Trophoblast cell (in vitro differentiated cells and primary cell): ENCODE data around the gene MAT2A.
A peak's percentile ranks its signal among the peaks of the same experiment; 100 is the strongest.

Experiments used
- DNase-seq, 2 donors: peaks; one replicate each; pipeline ENCODE4 v3.0.0-alpha.2; 2016
- H2AFZ ChIP-seq: 2 replicates; pipeline ENCODE4 v1.6.1; 2013; ENCODE audit warnings: low read length, moderate library complexity, mild to moderate bottlenecking; ENCODE audit not compliant: insufficient read depth, poor library complexity
- H2AK5ac ChIP-seq: 2 replicates; pipeline ENCODE4 v1.6.1; 2013; ENCODE audit warnings: mild to moderate bottlenecking, low read length
- H2BK120ac ChIP-seq: 2 replicates; pipeline ENCODE4 v1.6.1; 2013; ENCODE audit warnings: low read length, mild to moderate bottlenecking, moderate library complexity; ENCODE audit not compliant: insufficient read depth, poor library complexity
- H2BK12ac ChIP-seq: 2 replicates; pipeline ENCODE4 v1.6.1; 2013; ENCODE audit warnings: mild to moderate bottlenecking, low read length, moderate library complexity
- H2BK5ac ChIP-seq: 2 replicates; pipeline ENCODE4 v1.6.1; 2013; ENCODE audit warnings: low read length, low read depth, moderate library complexity, mild to moderate bottlenecking; ENCODE audit not compliant: poor library complexity
- H3K14ac ChIP-seq: 2 replicates; pipeline ENCODE4 v1.6.1; 2013; ENCODE audit warnings: mild to moderate bottlenecking, low read length
- H3K18ac ChIP-seq: 2 replicates; pipeline ENCODE4 v1.6.1; 2013; ENCODE audit warnings: mild to moderate bottlenecking, low read length
- H3K23ac ChIP-seq: 2 replicates; pipeline ENCODE4 v1.6.1; 2013; ENCODE audit warnings: low read length
- H3K27ac ChIP-seq: 2 replicates; pipeline ENCODE4 v1.5.1; 2013; ENCODE audit warnings: low read depth, mild to moderate bottlenecking, inconsistent platforms, low read length, moderate library complexity
- H3K27me3 ChIP-seq: 2 replicates; pipeline ENCODE4 v1.6.1; 2013; ENCODE audit warnings: inconsistent platforms, mild to moderate bottlenecking, low read length, moderate library complexity; ENCODE audit not compliant: insufficient read depth
- H3K36me3 ChIP-seq, 2 experiments: 1 replicate in 1 of 2; 2 replicates in 1 of 2; pipeline ENCODE4 v1.6.1; 2013; ENCODE audit warnings: low read length in 2 of 2, mild to moderate bottlenecking in 2 of 2, moderate library complexity in 1 of 2; ENCODE audit not compliant: insufficient read depth in 2 of 2, control insufficient read depth in 1 of 2
- H3K4ac ChIP-seq: 2 replicates; pipeline ENCODE4 v1.6.1; 2013; ENCODE audit warnings: low read depth, mild to moderate bottlenecking, low read length, moderate library complexity
- H3K4me1 ChIP-seq, 2 experiments: 1 replicate in 1 of 2; 2 replicates in 1 of 2; pipeline ENCODE4 v1.6.1; 2013; ENCODE audit warnings: low read length in 2 of 2, mild to moderate bottlenecking in 2 of 2, moderate library complexity in 1 of 2; ENCODE audit not compliant: insufficient read depth in 2 of 2, control insufficient read depth in 1 of 2
- H3K4me2 ChIP-seq: 2 replicates; pipeline ENCODE4 v1.6.1; 2013; ENCODE audit warnings: inconsistent platforms, mild to moderate bottlenecking, low read length, moderate library complexity
- H3K4me3 ChIP-seq: 2 replicates; pipeline ENCODE4 v1.5.1; 2013; ENCODE audit warnings: mild to moderate bottlenecking, low read depth, low read length, inconsistent platforms
- H3K79me1 ChIP-seq: one replicate; pipeline ENCODE4 v1.6.1; 2013; ENCODE audit warnings: low read length
- H3K79me2 ChIP-seq: 2 replicates; pipeline ENCODE4 v1.6.1; 2013; ENCODE audit warnings: low read length, mild to moderate bottlenecking; ENCODE audit not compliant: control insufficient read depth, insufficient read depth, poor library complexity
- H3K9ac ChIP-seq: 2 replicates; pipeline ENCODE4 v1.6.1; 2013; ENCODE audit warnings: mild to moderate bottlenecking, low read length
- H3K9me3 ChIP-seq: 2 replicates; pipeline ENCODE4 v1.6.1; 2013; ENCODE audit warnings: low read depth, mild to moderate bottlenecking, control low read depth, inconsistent platforms, low read length; ENCODE audit not compliant: insufficient read depth
- H4K12ac ChIP-seq: 2 replicates; pipeline ENCODE4 v1.6.1; 2013; ENCODE audit warnings: low read depth, mild to moderate bottlenecking, low read length, moderate library complexity
- H4K8ac ChIP-seq: 2 replicates; pipeline ENCODE4 v1.6.1; 2013; ENCODE audit warnings: low read depth, mild to moderate bottlenecking, low read length, moderate library complexity
- H4K91ac ChIP-seq: one replicate; pipeline ENCODE4 v1.6.1; 2013; ENCODE audit warnings: low read depth, mild to moderate bottlenecking, low read length, moderate library complexity
- WGBS: extraction: QIAGEN DNeasy Blood & Tissue Kit; methylation state at CpG from one replicate; pipeline ENCODE4 v1.1.7; 2013; ENCODE audit warnings: missing lambda C conversion rate; ENCODE audit not compliant: insufficient read length, insufficient coverage; ENCODE audit errors: extremely low coverage; 5-methylcytosine and 5-hydroxymethylcytosine counted together

MAT2A gene

GRCh38 chr2:85560812-85561279, 21.9 kb downstream of the MAT2A start:
- Histone ChIP-seq H3K36me3 (peaks cover 7 to 13% of the 10 kb centered on the region in 2 experiments), H3K79me2 (peaks cover 6% of the 10 kb centered on the region)
- no CpG with 5 or more reads among the region's 14 CpGs for WGBS

DNA sequence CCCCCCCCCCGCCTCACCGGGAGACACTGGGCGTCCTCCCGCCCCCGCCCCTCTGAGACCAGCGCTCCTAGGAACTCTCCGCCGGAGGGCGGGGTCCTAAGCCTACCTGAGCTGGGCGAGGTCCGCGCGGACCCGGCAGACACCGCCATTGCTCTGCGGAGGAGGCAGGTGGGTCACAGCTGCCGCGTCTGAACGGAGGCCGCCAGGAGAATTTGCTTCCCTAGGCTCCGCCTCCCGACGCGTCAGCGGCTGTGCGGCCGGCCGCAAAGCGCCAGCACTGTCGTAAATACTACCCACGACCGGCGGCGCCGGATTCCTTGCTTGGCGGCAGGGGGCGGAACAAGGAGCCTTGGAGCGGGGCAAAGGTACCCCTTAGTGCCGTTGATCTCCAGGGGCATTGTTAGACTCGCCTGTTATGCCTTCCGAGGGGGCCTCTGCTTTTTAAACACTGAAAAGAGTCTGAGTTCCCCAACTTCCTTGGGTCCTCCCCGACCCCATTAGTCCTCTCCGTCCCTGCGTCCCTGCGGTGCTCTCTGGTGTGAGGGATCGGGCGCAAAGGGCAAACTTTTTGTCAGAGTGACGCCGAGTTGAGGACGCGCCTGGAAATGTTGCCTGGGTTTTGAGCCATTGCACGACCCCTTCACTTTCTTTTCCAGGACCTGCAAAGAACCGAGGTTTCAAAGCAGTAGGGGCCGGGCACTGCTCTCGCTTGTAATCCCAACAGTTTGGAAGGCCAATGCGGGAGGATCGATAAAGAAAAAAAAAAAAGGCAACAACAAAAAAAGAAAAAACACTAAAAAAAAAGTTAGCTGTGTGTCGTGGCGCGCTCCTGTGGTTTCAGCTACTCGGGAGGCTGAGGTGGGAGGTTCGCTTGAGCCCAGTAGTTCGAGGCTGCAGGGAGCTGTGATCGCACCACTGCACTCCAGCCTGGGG, 22.6 kb downstream of the MAT2A start, which contains the start of gene GGCX:
Gene GGCX (minus strand): TSS at position 214 of the 933 bp plus-strand sequence. CDS start 65 bp downstream, at position 149.
- Histone ChIP-seq H4K91ac (peak within 1 kb of the TSS; percentile 71), H3K14ac (peak within 1 kb of the TSS; percentile 59), H3K9me3 (no peaks in the 10 kb centered on the region), H3K4me3 (peak within 1 kb of the TSS; percentile 89), H2AK5ac (peak within 1 kb of the TSS; percentile 13), H3K27me3 (no peaks in the 10 kb centered on the region), H3K27ac (peak within 1 kb of the TSS; percentile 37), H3K4ac (peak within 1 kb of the TSS; percentile 38), H3K18ac (peak within 1 kb of the TSS; percentile 50), H4K12ac (peak within 1 kb of the TSS; percentile 80), H2BK12ac (no peak within 1 kb of the TSS), H3K4me1 (no peaks in the 10 kb centered on the region), H3K79me2 (peaks cover 6% of the 10 kb centered on the region), H3K23ac (no peak within 1 kb of the TSS), H4K8ac (peak within 1 kb of the TSS; percentile 95), H2BK5ac (peak within 1 kb of the TSS; percentile 50), H3K36me3 (peaks cover 5 to 10% of the 10 kb centered on the region in 2 experiments), H2AFZ (peak within 1 kb of the TSS; percentile 68), H3K79me1 (peaks cover 5% of the 10 kb centered on the region), H2BK120ac (peak within 1 kb of the TSS; percentile 68), H3K9ac (peak within 1 kb of the TSS; percentile 95), H3K4me2 (peak within 1 kb of the TSS; percentile 97)
- no CpG with 5 or more reads among the region's 64 CpGs for WGBS
- DNase-seq, result peak; percentile 96 to 98

More at GRCh38 chr2:85560812-85561279, 21.9 kb downstream of the MAT2A start:
- Histone ChIP-seq H3K27me3 (no peaks in the 10 kb centered on the region), H4K8ac (peak overlapping the region; percentile 6), H3K4me1 (no peaks in the 10 kb centered on the region), H2AFZ (peak overlapping the region; percentile 33), H2BK120ac (peak overlapping the region; percentile 68), H2AK5ac (peak overlapping the region; percentile 13), H3K4ac (peak overlapping the region; percentile 38), H2BK5ac (no peak overlapping the region), H3K18ac (peak overlapping the region; percentile 2), H2BK12ac (no peak overlapping the region), H3K9ac (peak overlapping the region; percentile 90), H3K4me2 (peak overlapping the region; percentile 97), H3K14ac (no peak overlapping the region), H3K79me1 (peaks cover 5% of the 10 kb centered on the region), H3K4me3 (peak overlapping the region; percentile 87), H4K91ac (peak overlapping the region; percentile 29), H3K27ac (no peak overlapping the region), H3K9me3 (no peaks in the 10 kb centered on the region), H4K12ac (peak overlapping the region; percentile 5), H3K23ac (no peak overlapping the region)
- no peak for DNase-seq

DNA sequence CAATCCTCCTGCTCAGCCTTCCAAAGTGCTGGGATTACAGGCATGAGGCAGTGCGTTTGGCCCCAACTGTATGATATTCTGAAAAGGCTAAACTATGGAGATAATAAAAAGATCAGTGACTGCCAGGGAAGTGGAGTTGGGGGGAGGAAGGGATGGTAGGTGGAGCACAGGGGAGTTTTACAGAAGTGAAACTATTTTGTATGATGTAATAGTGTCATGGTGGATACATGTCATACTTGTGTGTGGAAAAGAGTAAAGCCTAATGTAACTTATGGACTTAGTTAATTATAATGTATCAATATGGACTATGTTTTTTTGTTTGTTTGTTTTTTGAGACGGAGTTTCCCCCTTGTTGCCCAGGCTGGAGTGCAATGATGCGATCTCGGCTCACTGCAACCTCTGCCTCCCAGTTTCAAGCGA, 25.2 kb downstream of the MAT2A start:
- Histone ChIP-seq H2BK5ac (no peak overlapping the region), H2AK5ac (no peak overlapping the region), H3K27ac (no peak overlapping the region), H2AFZ (no peak overlapping the region), H3K9me3 (no peaks in the 10 kb centered on the region), H3K4me1 (no peaks in the 10 kb centered on the region), H3K18ac (no peak overlapping the region), H2BK120ac (no peak overlapping the region), H3K4me2 (no peak overlapping the region), H2BK12ac (no peak overlapping the region), H4K12ac (no peak overlapping the region), H4K91ac (no peak overlapping the region), H3K79me1 (peaks cover 5% of the 10 kb centered on the region), H3K36me3 (no peaks in the 10 kb centered on the region), H4K8ac (no peak overlapping the region), H3K14ac (no peak overlapping the region), H3K23ac (no peak overlapping the region), H3K9ac (no peak overlapping the region), H3K27me3 (no peaks in the 10 kb centered on the region), H3K79me2 (peaks cover 6% of the 10 kb centered on the region), H3K4ac (no peak overlapping the region), H3K4me3 (no peak overlapping the region)
- WGBS, result no CpG with 5 or more reads among the region's 5 CpGs
- DNase-seq, result no peak

GRCh38 chr2:85566265-85566664, 27.3 kb downstream of the MAT2A start:
- Histone ChIP-seq H3K18ac (no peak overlapping the region), H3K4me2 (no peak overlapping the region), H3K4me3 (no peak overlapping the region), H3K79me1 (peaks cover 4% of the 10 kb centered on the region), H3K9ac (no peak overlapping the region), H3K9me3 (no peaks in the 10 kb centered on the region), H2BK12ac (no peak overlapping the region), H2AFZ (no peak overlapping the region), H4K12ac (no peak overlapping the region), H4K91ac (no peak overlapping the region), H2BK120ac (no peak overlapping the region), H3K4me1 (no peaks in the 10 kb centered on the region), H3K79me2 (peaks cover 2% of the 10 kb centered on the region), H3K27ac (no peak overlapping the region), H3K36me3 (no peaks in the 10 kb centered on the region), H3K4ac (no peak overlapping the region), H3K14ac (no peak overlapping the region), H2BK5ac (no peak overlapping the region), H4K8ac (no peak overlapping the region), H3K27me3 (no peaks in the 10 kb centered on the region), H3K23ac (no peak overlapping the region), H2AK5ac (no peak overlapping the region)
- DNase-seq, result no peak
- no CpG with 5 or more reads among the region's 4 CpGs for WGBS
